Breast epithelium (tissue), 4 donors: ENCODE results near the gene ANGEL2. TPM values are rescaled to one million over a fixed set of nuclear protein-coding genes. Genes with fewer than 3 reads are reported as not detected.
"Not testable (repeated sequence)": the region's sequence is repeated elsewhere in the genome, so short reads cannot be mapped to it uniquely, and the experiment has no call there.

Experiments used
- DNase-seq, 2 donors: peaks; one replicate each; pipeline ENCODE4 v3.0.0-alpha.2; 2019; ENCODE audit warnings: low spot score in 2 of 2
- H3K27ac ChIP-seq, 2 donors: fragments of 200-600 bp; sonication (generic) in 1 of 2; one replicate each; pipeline ENCODE4 v1.5.1; 2016 to 2019; ENCODE audit warnings: mild to moderate bottlenecking in 1 of 2
- H3K27me3 ChIP-seq, 2 donors: fragments of 200-600 bp; sonication (generic) in 1 of 2; one replicate each; pipeline versions ENCODE4 v1.5.1 to v1.6.0; 2017 to 2019; ENCODE audit warnings: control low read depth in 1 of 2, mild to moderate bottlenecking in 1 of 2
- H3K36me3 ChIP-seq: fragments of 200-600 bp; one replicate; pipeline ENCODE4 v1.5.1; 2019
- H3K4me1 ChIP-seq, 2 donors: fragments of 200-600 bp; sonication (generic); one replicate each; pipeline ENCODE4 v1.5.1; 2016 to 2019; ENCODE audit warnings: control low read depth in 1 of 2
- H3K4me3 ChIP-seq, 3 donors: fragments of 200-600 bp; sonication (generic); 1 replicate in 2 of 3; 2 replicates in 1 of 3; pipeline ENCODE4 v1.5.1; 2016 to 2019; ENCODE audit warnings: mild to moderate bottlenecking in 3 of 3, moderate library complexity in 2 of 3
- H3K9me3 ChIP-seq, 2 donors: fragments of 200-600 bp; sonication (generic) in 1 of 2; one replicate each; pipeline ENCODE4 v1.5.1; 2016 to 2019; ENCODE audit warnings: control low read depth in 1 of 2
- POLR2A ChIP-seq: fragments of 450-650 bp; IDR thresholded peaks from one replicate; pipeline ENCODE4 v1.6.1; 2016; ENCODE audit warnings: antibody characterized with exemption, mild to moderate bottlenecking, moderate library complexity
- POLR2AphosphoS5 ChIP-seq, 3 donors: sonication (generic); formaldehyde crosslinking; IDR thresholded peaks; one replicate each; pipeline ENCODE4 v1.6.1; 2017; ENCODE audit warnings: antibody characterized with exemption in 3 of 3
- intact Hi-C: fragments of 100-400 bp; cut with DNase I; formaldehyde crosslinking; loops from one replicate; pipeline ENCODE4 v1.15.1; 2023; ENCODE audit warnings: low total_unique reads
- total RNA-seq, 3 donors: library from RNA; depleted of rRNA; stranded (reverse); fragments of >200 nt; gene quantifications; one replicate each; pipeline ENCODE4 v1.1.0, GENCODE V29; 2016
- TF ChIP-seq, protein P1 (sequence below), 3 donors: fragments of 450-650 bp; IDR thresholded peaks; one replicate each; pipeline ENCODE4 v1.5.1; 2016 to 2017; ENCODE audit warnings: antibody characterized with exemption in 3 of 3, mild to moderate bottlenecking in 3 of 3, moderate library complexity in 3 of 3

The ANGEL2 gene
- total RNA-seq, 3 donors from 2014 or later: 60.5 to 84.0 (median 72.4) TPM

DNA sequence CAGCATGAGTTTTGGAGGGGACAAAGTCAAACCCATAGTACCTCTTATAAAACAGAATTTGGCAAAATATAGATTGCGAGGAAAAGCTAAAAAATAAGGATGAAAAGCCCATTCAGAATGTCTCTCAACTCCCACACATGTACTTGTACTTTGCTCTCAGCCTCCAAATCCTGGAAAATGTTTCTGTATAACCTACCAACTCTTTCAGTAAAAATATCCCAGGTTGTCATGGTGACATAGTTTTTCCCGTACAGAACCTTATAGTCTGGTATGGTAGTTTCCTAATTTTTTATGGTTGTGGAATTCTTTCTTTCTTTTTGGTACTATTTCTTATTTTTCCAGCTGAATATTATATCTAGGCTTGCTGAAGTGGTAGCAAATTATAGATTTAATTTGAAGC is 19.9 kb upstream of the ANGEL2 start:
- DNase-seq: no peak
- Histone ChIP-seq H3K36me3 (no peaks in the 10 kb centered on the region), H3K27ac (no peak overlapping the region), H3K9me3 (no peaks in the 10 kb centered on the region), H3K4me3 (no peak overlapping the region), H3K4me1 (no peaks in the 10 kb centered on the region), H3K27me3 (no peaks in the 10 kb centered on the region)
- intact Hi-C loops: no loop called here
- no peak for TF ChIP-seq POLR2A
- no peak for TF ChIP-seq POLR2AphosphoS5 (IDR thresholded peaks at IDR 0.05)
- TF ChIP-seq, protein P1, sequence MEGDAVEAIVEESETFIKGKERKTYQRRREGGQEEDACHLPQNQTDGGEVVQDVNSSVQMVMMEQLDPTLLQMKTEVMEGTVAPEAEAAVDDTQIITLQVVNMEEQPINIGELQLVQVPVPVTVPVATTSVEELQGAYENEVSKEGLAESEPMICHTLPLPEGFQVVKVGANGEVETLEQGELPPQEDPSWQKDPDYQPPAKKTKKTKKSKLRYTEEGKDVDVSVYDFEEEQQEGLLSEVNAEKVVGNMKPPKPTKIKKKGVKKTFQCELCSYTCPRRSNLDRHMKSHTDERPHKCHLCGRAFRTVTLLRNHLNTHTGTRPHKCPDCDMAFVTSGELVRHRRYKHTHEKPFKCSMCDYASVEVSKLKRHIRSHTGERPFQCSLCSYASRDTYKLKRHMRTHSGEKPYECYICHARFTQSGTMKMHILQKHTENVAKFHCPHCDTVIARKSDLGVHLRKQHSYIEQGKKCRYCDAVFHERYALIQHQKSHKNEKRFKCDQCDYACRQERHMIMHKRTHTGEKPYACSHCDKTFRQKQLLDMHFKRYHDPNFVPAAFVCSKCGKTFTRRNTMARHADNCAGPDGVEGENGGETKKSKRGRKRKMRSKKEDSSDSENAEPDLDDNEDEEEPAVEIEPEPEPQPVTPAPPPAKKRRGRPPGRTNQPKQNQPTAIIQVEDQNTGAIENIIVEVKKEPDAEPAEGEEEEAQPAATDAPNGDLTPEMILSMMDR (IDR thresholded peaks at IDR 0.05): no peak

DNA sequence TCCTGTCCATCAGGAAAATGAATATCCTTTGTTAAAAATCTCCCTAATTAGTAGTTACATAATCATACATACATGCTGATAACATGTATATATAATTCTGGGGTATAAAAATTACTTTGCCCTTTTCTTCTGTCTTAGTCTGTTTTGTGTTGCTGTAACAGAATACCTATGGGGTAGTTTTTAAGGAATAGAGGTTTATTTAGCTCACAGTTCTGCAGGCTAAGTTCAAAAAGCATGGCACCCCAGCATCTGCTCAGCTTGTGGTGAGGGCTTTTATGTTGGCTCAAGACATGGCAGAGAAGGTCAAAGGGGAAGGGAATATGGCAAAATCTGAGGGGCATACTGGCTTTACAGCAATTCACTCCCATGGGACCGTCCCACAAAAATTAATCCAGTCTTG is 19.0 kb upstream of the ANGEL2 start:
- no peaks in the 10 kb centered on the region for H3K27me3 ChIP-seq

DNA sequence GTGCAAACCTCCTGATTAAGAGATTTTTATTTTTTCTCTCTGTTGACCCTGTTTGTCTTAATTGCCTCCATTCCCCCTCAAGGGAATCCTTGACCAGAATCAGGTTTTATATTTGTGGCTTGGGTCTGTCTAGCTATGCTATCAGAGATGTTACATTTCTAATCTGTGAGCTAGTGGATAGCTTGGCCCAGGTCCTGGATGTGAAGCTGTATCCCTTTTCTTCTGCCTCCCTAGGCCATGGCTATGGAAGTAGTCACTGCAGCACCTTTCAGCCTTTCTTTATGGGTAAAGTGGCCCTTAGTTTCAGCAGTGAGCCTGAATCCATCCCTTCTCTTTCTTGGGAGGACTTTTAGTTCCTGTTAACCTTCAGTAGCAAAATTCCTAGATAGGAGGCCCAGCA is 17.0 kb upstream of the ANGEL2 start:
- intact Hi-C loops: no loop called here
- Histone ChIP-seq H3K27me3 (peaks cover 0 to 4% of the 10 kb centered on the region in 2 donors), H3K9me3 (no peaks in the 10 kb centered on the region), H3K36me3 (no peaks in the 10 kb centered on the region), H3K27ac (no peak overlapping the region), H3K4me3 (no peak overlapping the region), H3K4me1 (no peaks in the 10 kb centered on the region)
- no peak for TF ChIP-seq POLR2AphosphoS5 (IDR thresholded peaks at IDR 0.05)
- TF ChIP-seq POLR2A: no peak
- TF ChIP-seq, protein P1 (IDR thresholded peaks at IDR 0.05): no peak
- DNase-seq: no peak

More for the DNA sequence above, 19.0 kb upstream of the ANGEL2 start:
- no peak overlapping the region for H3K27ac ChIP-seq
- intact Hi-C loops: no loop called here
- DNase-seq: no peak
- H3K4me1 ChIP-seq: no peaks in the 10 kb centered on the region
- no peaks in the 10 kb centered on the region for H3K36me3 ChIP-seq
- H3K4me3 ChIP-seq: no peak overlapping the region
- TF ChIP-seq, protein P1 (IDR thresholded peaks at IDR 0.05): no peak
- TF ChIP-seq POLR2AphosphoS5 (IDR thresholded peaks at IDR 0.05) (no peak), POLR2A (no peak)
- no peaks in the 10 kb centered on the region for H3K9me3 ChIP-seq

DNA sequence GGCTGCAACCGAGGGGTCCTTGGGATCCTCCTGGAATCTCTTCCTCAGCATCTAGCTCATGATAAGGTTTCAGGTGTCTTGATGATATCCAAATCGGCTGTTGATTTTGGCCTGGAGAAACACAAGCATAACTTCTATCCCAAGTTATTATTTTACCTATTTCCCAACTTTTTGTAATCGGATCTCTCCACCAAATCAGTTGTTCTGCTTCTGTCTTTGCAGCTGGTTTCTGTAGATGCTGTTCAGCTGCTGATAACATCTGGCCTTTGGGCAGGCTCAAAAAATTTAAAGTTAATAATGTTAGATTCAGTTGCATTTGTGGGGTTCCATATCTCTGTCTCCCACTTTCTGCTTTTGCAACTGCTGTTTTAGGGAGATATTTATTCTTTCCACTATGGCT is 11.4 kb upstream of the ANGEL2 start:
- H3K27me3 ChIP-seq, H3K9me3 ChIP-seq, DNase-seq, H3K36me3 ChIP-seq, intact Hi-C loops, H3K4me1 ChIP-seq, H3K27ac ChIP-seq, H3K4me3 ChIP-seq: not testable (repeated sequence)

DNA sequence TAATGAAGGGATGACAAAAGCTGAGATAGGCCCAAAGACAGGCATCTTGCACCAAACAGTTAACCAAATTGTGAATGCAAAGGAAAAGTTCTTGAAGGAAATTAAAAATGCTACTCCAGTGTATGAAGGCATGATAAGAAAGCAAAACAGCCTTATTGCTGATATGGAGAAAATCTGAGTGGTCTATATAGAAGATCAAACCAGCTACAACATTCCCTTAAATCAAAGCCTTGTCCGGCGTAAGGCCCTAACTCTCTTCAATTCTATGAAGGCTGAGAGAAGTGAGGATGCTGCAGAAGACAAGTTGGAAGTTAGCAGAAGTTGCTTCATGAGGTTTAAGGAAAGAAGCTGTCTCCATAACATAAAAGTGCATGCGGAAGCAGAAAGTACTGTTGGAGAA is 4.3 kb upstream of the ANGEL2 start:
- no peak overlapping the region for H3K4me3 ChIP-seq
- no peaks in the 10 kb centered on the region for H3K4me1 ChIP-seq
- DNase-seq: no peak
- no peaks in the 10 kb centered on the region for H3K9me3 ChIP-seq
- intact Hi-C loops: no loop called here
- no peaks in the 10 kb centered on the region for H3K36me3 ChIP-seq
- TF ChIP-seq POLR2A: no peak
- TF ChIP-seq, protein P1 (IDR thresholded peaks at IDR 0.05): no peak
- TF ChIP-seq POLR2AphosphoS5 (IDR thresholded peaks at IDR 0.05): no peak
- H3K27ac ChIP-seq: no peak overlapping the region
- H3K27me3 ChIP-seq: no peaks in the 10 kb centered on the region

DNA sequence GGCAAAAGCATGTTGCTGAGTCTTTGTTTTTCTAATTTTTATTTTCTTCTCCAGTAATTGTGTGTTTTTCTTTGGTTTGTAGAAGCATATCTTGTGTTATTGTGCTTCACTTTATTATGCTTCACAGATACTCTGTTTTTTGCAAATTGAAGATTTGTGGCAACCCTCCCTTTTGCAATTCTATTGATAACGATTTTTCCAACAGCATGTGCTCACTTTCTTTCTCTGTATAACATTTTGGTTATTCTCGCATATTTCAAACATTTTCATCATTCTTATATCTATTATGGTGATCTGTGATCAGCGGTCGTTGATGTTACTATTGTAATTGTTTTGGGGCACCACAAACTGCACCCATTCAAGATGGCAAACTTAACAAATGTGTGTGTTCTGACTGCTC is 3.8 kb upstream of the ANGEL2 start:
- Histone ChIP-seq H3K9me3 (no peaks in the 10 kb centered on the region), H3K27me3 (no peaks in the 10 kb centered on the region), H3K27ac (no peak overlapping the region), H3K4me3 (no peak overlapping the region), H3K36me3 (no peaks in the 10 kb centered on the region), H3K4me1 (peaks cover 0 to 1% of the 10 kb centered on the region in 2 donors)
- TF ChIP-seq POLR2AphosphoS5 (IDR thresholded peaks at IDR 0.05): no peak
- no peak for TF ChIP-seq POLR2A
- no peak for DNase-seq
- intact Hi-C loops: no loop called here
